Tibial artery (tissue), 4 donors: Measurements from ENCODE around the gene SEMA3C.
"Not testable (repeated sequence)": the region's sequence is repeated elsewhere in the genome, so short reads cannot be mapped to it uniquely, and the experiment has no call there.

ENCODE experiments used
- DNase-seq, 2 donors: peaks; one replicate each; pipeline ENCODE4 v3.0.0-alpha.2; 2019
- H3K27ac ChIP-seq, 2 donors: fragments of 200-600 bp; sonication (generic) in 1 of 2; 1 replicate in 1 of 2; 2 replicates in 1 of 2; pipeline ENCODE4 v1.5.1; 2018 to 2019; ENCODE audit warnings: mild to moderate bottlenecking in 1 of 2
- H3K27me3 ChIP-seq, 2 donors: fragments of 200-600 bp; sonication (generic) in 1 of 2; one replicate each; pipeline versions ENCODE4 v1.5.1 to v1.6.0; 2016 to 2019
- H3K36me3 ChIP-seq, 3 donors: fragments of 200-600 bp; sonication (generic) in 2 of 3; one replicate each; pipeline ENCODE4 v1.5.1; 2016 to 2019; ENCODE audit warnings: mild to moderate bottlenecking in 2 of 3
- H3K4me1 ChIP-seq, 4 donors: fragments of 200-600 bp; sonication (generic) in 2 of 4; 1 replicate in 3 of 4; 2 replicates in 1 of 4; pipeline ENCODE4 v1.5.1; 2016 to 2019
- H3K4me3 ChIP-seq, 2 donors: fragments of 200-600 bp; sonication (generic) in 1 of 2; 1 replicate in 1 of 2; 2 replicates in 1 of 2; pipeline ENCODE4 v1.5.1; 2018 to 2019; ENCODE audit warnings: mild to moderate bottlenecking in 2 of 2
- H3K9me3 ChIP-seq, 3 donors: fragments of 200-600 bp; sonication (generic) in 1 of 3; one replicate each; pipeline ENCODE4 v1.5.1; 2016 to 2019
- CTCF ChIP-seq, 2 experiments: fragments of 200-600 bp in 1 of 2; fragments of 450-650 bp in 1 of 2; IDR thresholded peaks; one replicate each; pipeline ENCODE4 v1.5.1; 2017 to 2019; ENCODE audit warnings: antibody characterized with exemption in 2 of 2, mild to moderate bottlenecking in 1 of 2, moderate library complexity in 1 of 2
- intact Hi-C: fragments of 100-400 bp; cut with DNase I; formaldehyde crosslinking; loops from one replicate; pipeline ENCODE4 v1.15.0; 2023; ENCODE audit warnings: low total_unique reads

The SEMA3C gene

GRCh38 chr7:80935991-80936780 lies 17.3 kb upstream of the SEMA3C start:
- TF ChIP-seq CTCF (IDR thresholded peaks at IDR 0.05) = no peak
- no peak overlapping the region for H3K27ac ChIP-seq
- H3K36me3 ChIP-seq = no peaks in the 10 kb centered on the region
- no peak for DNase-seq
- H3K4me3 ChIP-seq = no peak overlapping the region
- H3K9me3 ChIP-seq = no peaks in the 10 kb centered on the region
- peaks cover 0 to 7% (median 0%) of the 10 kb centered on the region in 4 donors for H3K4me1 ChIP-seq
- intact Hi-C loops = no loop called here
- no peaks in the 10 kb centered on the region for H3K27me3 ChIP-seq

GRCh38 chr7:80934321-80934720 lies 15.5 kb upstream of the SEMA3C start:
- no peak for TF ChIP-seq CTCF (IDR thresholded peaks at IDR 0.05)
- Histone ChIP-seq H3K36me3 (no peaks in the 10 kb centered on the region), H3K27me3 (no peaks in the 10 kb centered on the region), H3K4me3 (no peak overlapping the region), H3K4me1 (no peaks in the 10 kb centered on the region), H3K27ac (no peak overlapping the region), H3K9me3 (no peaks in the 10 kb centered on the region)
- no peak for DNase-seq
- intact Hi-C loops = no loop called here

- TF ChIP-seq CTCF (IDR thresholded peaks at IDR 0.05) = no peak
- no peak for DNase-seq
- no peak overlapping the region for H3K27ac ChIP-seq
- intact Hi-C loops = no loop called here
- H3K27me3 ChIP-seq = no peaks in the 10 kb centered on the region
- H3K4me1 ChIP-seq = no peaks in the 10 kb centered on the region
- no peaks in the 10 kb centered on the region for H3K9me3 ChIP-seq
- no peak overlapping the region for H3K4me3 ChIP-seq
- H3K36me3 ChIP-seq = no peaks in the 10 kb centered on the region
These were observed 13.7 kb upstream of the SEMA3C start for GRCh38 chr7:80932536-80932935.

GRCh38 chr7:80929619-80930018 lies 10.8 kb upstream of the SEMA3C start:
- Histone ChIP-seq H3K27me3 (no peaks in the 10 kb centered on the region), H3K27ac (no peak overlapping the region), H3K4me3 (no peak overlapping the region), H3K9me3 (no peaks in the 10 kb centered on the region), H3K4me1 (no peaks in the 10 kb centered on the region), H3K36me3 (no peaks in the 10 kb centered on the region)
- no peak for DNase-seq
- TF ChIP-seq CTCF (IDR thresholded peaks at IDR 0.05) = no peak
- intact Hi-C loops = no loop called here

- intact Hi-C loops, H3K4me3 ChIP-seq, H3K9me3 ChIP-seq, H3K27ac ChIP-seq, H3K27me3 ChIP-seq, H3K36me3 ChIP-seq, H3K4me1 ChIP-seq, DNase-seq: not testable (repeated sequence)
These were observed 8.1 kb upstream of the SEMA3C start for GRCh38 chr7:80926955-80927354.

GRCh38 chr7:80924090-80924489 lies 5.2 kb upstream of the SEMA3C start:
- peaks cover 0 to 5% (median 2%) of the 10 kb centered on the region in 4 donors for H3K4me1 ChIP-seq
- H3K9me3 ChIP-seq = no peaks in the 10 kb centered on the region
- intact Hi-C loops = no loop called here
- no peaks in the 10 kb centered on the region for H3K36me3 ChIP-seq
- no peak overlapping the region for H3K27ac ChIP-seq
- no peaks in the 10 kb centered on the region for H3K27me3 ChIP-seq
- no peak overlapping the region for H3K4me3 ChIP-seq
- DNase-seq = no peak
- no peak for TF ChIP-seq CTCF (IDR thresholded peaks at IDR 0.05)
